WTC11 (cell line): ENCODE data around the gene CUL5. TPM values are rescaled to one million over a fixed set of nuclear protein-coding genes. Genes with fewer than 3 reads are reported as not detected.

ENCODE experiments used
- CBFB ChIP-seq: sonication (generic); formaldehyde crosslinking; IDR thresholded peaks from 2 replicates; pipeline ENCODE4 v1.8.1; 2022; ENCODE audit warnings: mild to moderate bottlenecking, low read depth, missing genetic modification reagents
- HMGA2 ChIP-seq: fragments of 250-450 bp; sonication (Bioruptor Pico); IDR thresholded peaks from 2 replicates; pipeline ENCODE4 v1.4.0; 2021; ENCODE audit warnings: mild to moderate bottlenecking, moderate library complexity
- IRF1 ChIP-seq: sonication (generic); formaldehyde crosslinking; IDR thresholded peaks from 2 replicates; pipeline ENCODE4 v1.8.0; 2023; ENCODE audit warnings: missing genetic modification reagents
- total RNA-seq: library from RNA; stranded (reverse); gene quantifications from 3 replicates; pipeline ENCODE4 v1.2.3, GENCODE V29; 2021

CUL5 gene
- total RNA-seq, 1 experiment from 2014 or later = 31.4 TPM

- TF ChIP-seq IRF1 (CRISPR knock-in tag) (no peak), HMGA2 (CRISPR knock-in tag) (no peak), CBFB (no peak)
Measured at GRCh38 chr11:108154591-108154990, 145.9 kb downstream of the CUL5 start (continued).

Other genes starting within 250 kb of the CUL5 start
- 22.0 to 27.1 TPM (median 22.8 TPM) in 3 replicates for gene SLC35F2, start 150.1 kb upstream of the CUL5 start, total RNA-seq
- gene RAB39A, start 80.5 kb upstream of the CUL5 start, total RNA-seq = 9.5 to 12.1 TPM (median 10.6 TPM) in 3 replicates
- 31.4 to 39.1 TPM (median 37.1 TPM) in 3 replicates for gene ACAT1, start 112.7 kb downstream of the CUL5 start, total RNA-seq
- gene NPAT, start 213.7 kb downstream of the CUL5 start, total RNA-seq = 14.3 to 17.2 TPM (median 14.4 TPM) in 3 replicates
- 49.5 to 56.6 TPM (median 54.7 TPM) in 3 replicates for gene ATM, start 214.2 kb downstream of the CUL5 start, total RNA-seq